MV-4-11 (cell line): ENCODE results near the gene TAF3.

ENCODE experiments used
- DNase-seq: peaks from one replicate; lab custom pipeline; 2025; lab: John Stamatoyannopoulos, UW

Gene TAF3

GRCh38 chr10:7881119-7881518 is 62.8 kb downstream of the TAF3 start:
- DNase-seq, result no peak

GRCh38 chr10:7886056-7886455 is 67.8 kb downstream of the TAF3 start:
- no peak for DNase-seq

- no peak for DNase-seq
These were observed 69.0 kb downstream of the TAF3 start for GRCh38 chr10:7887174-7887816.

GRCh38 chr10:7889947-7890542 is 71.7 kb downstream of the TAF3 start:
- DNase-seq, result no peak

- DNase-seq, result no peak
These were observed 72.5 kb downstream of the TAF3 start for GRCh38 chr10:7890781-7891180.

GRCh38 chr10:7891634-7892033 is 73.3 kb downstream of the TAF3 start:
- no peak for DNase-seq

GRCh38 chr10:7892146-7892545 is 73.8 kb downstream of the TAF3 start:
- no peak for DNase-seq

GRCh38 chr10:7895699-7896090 is 77.4 kb downstream of the TAF3 start:
- no peak for DNase-seq

- no peak for DNase-seq
These were observed 78.0 kb downstream of the TAF3 start for GRCh38 chr10:7896297-7896696.

GRCh38 chr10:7901256-7901655 is 83.0 kb downstream of the TAF3 start:
- no peak for DNase-seq

GRCh38 chr10:7902413-7902812 is 84.1 kb downstream of the TAF3 start:
- DNase-seq, result no peak

GRCh38 chr10:7903851-7904250 is 85.5 kb downstream of the TAF3 start:
- DNase-seq, result no peak

GRCh38 chr10:7906128-7906527 is 87.8 kb downstream of the TAF3 start:
- no peak for DNase-seq

GRCh38 chr10:7908541-7909210 is 90.4 kb downstream of the TAF3 start:
- DNase-seq, result no peak

- no peak for DNase-seq
These were observed 95.0 kb downstream of the TAF3 start for GRCh38 chr10:7913126-7913872.

GRCh38 chr10:7915923-7916536 is 97.7 kb downstream of the TAF3 start:
- DNase-seq, result no peak

- no peak for DNase-seq
These were observed 99.4 kb downstream of the TAF3 start for GRCh38 chr10:7917736-7918135.

- no peak for DNase-seq
These were observed 104.4 kb downstream of the TAF3 start for GRCh38 chr10:7922707-7923106.

GRCh38 chr10:7928536-7928935 is 110.2 kb downstream of the TAF3 start:
- DNase-seq, result no peak

- DNase-seq, result no peak
These were observed 114.2 kb downstream of the TAF3 start for GRCh38 chr10:7932301-7933036.

- no peak for DNase-seq
These were observed 115.0 kb downstream of the TAF3 start for GRCh38 chr10:7933262-7933661.

- no peak for DNase-seq
These were observed 115.5 kb downstream of the TAF3 start for GRCh38 chr10:7933757-7934156.
